Stimulated activated CD4-positive, alpha-beta T cell treated with anti-CD3 and anti-CD28 coated beads, TNF-alpha, amount 100 ng/mL, for 24 hours (primary cell): Measurements from ENCODE around the gene RAB40C.

Experiments used
- DNase-seq, 3 experiments: peaks; one replicate each; pipeline ENCODE4 v3.0.0-alpha.2; 2020; ENCODE audit warnings: low read depth in 3 of 3

The RAB40C gene

GRCh38 chr16:559411-560203, 30.3 kb upstream of the RAB40C start:
- no peak for DNase-seq

- DNase-seq, result no peak
Measured at GRCh38 chr16:560204-560700, 29.6 kb upstream of the RAB40C start, which contains the start of gene PRR35. Gene PRR35 (plus strand): TSS chr16:560394. CDS start chr16:563295, 2,901 bp downstream.

GRCh38 chr16:560701-561412, 29.0 kb upstream of the RAB40C start:
- no peak for DNase-seq

GRCh38 chr16:561413-561794, 28.5 kb upstream of the RAB40C start:
- DNase-seq, result no peak

GRCh38 chr16:561957-562938, 27.6 kb upstream of the RAB40C start:
- DNase-seq, result no peak

- DNase-seq, result no peak
Measured at GRCh38 chr16:563072-563644, 26.7 kb upstream of the RAB40C start.

- DNase-seq, result no peak
Measured at GRCh38 chr16:564690-565418, 25.0 kb upstream of the RAB40C start.

- DNase-seq, result no peak
Measured at GRCh38 chr16:565419-566330, 24.2 kb upstream of the RAB40C start.

GRCh38 chr16:566475-567372, 23.1 kb upstream of the RAB40C start, which contains the start of gene NHLRC4:
Gene NHLRC4 (plus strand): TSS chr16:567005. CDS start chr16:568048, 1,043 bp downstream.
- DNase-seq, result peak in 1 of 3 experiments; percentile 51

- no peak for DNase-seq
Measured at GRCh38 chr16:567373-568256, 22.3 kb upstream of the RAB40C start.

GRCh38 chr16:568401-569258, 21.2 kb upstream of the RAB40C start:
- DNase-seq, result no peak

GRCh38 chr16:569445-570254, 20.2 kb upstream of the RAB40C start, which contains the start of gene PIGQ:
Gene PIGQ (plus strand): TSS chr16:569968. CDS start chr16:574075, 4,107 bp downstream.
- DNase-seq, result peak in 2 of 3 experiments; percentile 45 to 65

GRCh38 chr16:572865-573650, 16.8 kb upstream of the RAB40C start:
- no peak for DNase-seq

GRCh38 chr16:574021-574760, 15.7 kb upstream of the RAB40C start:
- DNase-seq, result no peak
